Measurements from ENCODE around the gene DNAJC5G. TPM values are rescaled to one million over a fixed set of nuclear protein-coding genes. Genes with fewer than 3 reads are reported as not detected.

DNAJC5G gene
- total and polyA plus RNA-seq, 2 of the 13 experiments (the other 11 are each of a cell fraction or from before 2014, with no cell fraction given): 0.05 TPM; not detected in 1

GRCh38 chr2:27243391-27244130, 31.7 kb upstream of the DNAJC5G start (continued):
- TF ChIP-seq ATF6 (CRISPR knock-in tag; conservative IDR thresholded peaks at IDR 0.05): no peak
- no peak for TF ChIP-seq ZNF136 (CRISPR knock-in tag; IDR thresholded peaks at IDR 0.05; ENCODE audit: low read depth)
- TF ChIP-seq AHR (CRISPR knock-in tag; IDR thresholded peaks at IDR 0.05): no peak
- TF ChIP-seq, protein P1, sequence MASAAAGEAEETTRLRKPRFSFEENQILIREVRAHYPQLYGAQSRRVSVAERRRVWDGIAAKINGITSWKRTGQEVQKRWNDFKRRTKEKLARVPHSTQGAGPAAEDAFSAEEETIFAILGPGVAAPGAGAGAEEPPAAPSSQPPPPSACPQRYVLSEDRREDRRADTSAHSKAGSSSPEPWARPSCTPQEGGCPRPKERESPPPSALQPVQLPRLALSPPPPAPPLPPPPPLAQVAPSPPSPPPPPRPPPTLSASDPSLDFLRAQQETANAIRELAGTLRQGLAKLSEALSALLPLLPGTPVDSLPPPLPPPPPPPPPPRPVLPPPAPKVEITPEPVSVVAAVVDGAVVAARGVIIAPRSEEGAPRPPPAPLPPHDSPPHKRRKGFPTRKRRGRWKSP (CRISPR knock-in tag; IDR thresholded peaks at IDR 0.05): no peak
- TF ChIP-seq ZNF207 (IDR thresholded peaks at IDR 0.05; ENCODE audit: borderline replicate concordance): no peak

- no peak overlapping the region for H3K4me2 ChIP-seq (ENCODE audit: low read depth, low read length)
- no peaks in the 10 kb centered on the region for H4K20me1 ChIP-seq (ENCODE audit: insufficient read depth, low read length)
- H3K27me3 ChIP-seq (ENCODE audit: control insufficient read depth in 1 of 2, insufficient read depth in 2 of 2, low read length in 2 of 2): 0 out of 5 replicates have a peak, but pooled peaks cover 0 to 2% of the 10 kb centered on the region in 2 experiments
- no peak overlapping the region for H3K9ac ChIP-seq (ENCODE audit: insufficient read depth, low read depth, low read length)
- no peak for TF ChIP-seq THAP8 (CRISPR knock-in tag; IDR thresholded peaks at IDR 0.05; ENCODE audit: borderline replicate concordance)
- no peak for TF ChIP-seq FOXO1 (CRISPR knock-in tag; IDR thresholded peaks at IDR 0.05)
- no peak for TF ChIP-seq MYNN (CRISPR knock-in tag; IDR thresholded peaks at IDR 0.05; ENCODE audit: low read depth)
- TF ChIP-seq ZNF563 (CRISPR knock-in tag; IDR thresholded peaks at IDR 0.05): no peak
- TF ChIP-seq, protein P2, sequence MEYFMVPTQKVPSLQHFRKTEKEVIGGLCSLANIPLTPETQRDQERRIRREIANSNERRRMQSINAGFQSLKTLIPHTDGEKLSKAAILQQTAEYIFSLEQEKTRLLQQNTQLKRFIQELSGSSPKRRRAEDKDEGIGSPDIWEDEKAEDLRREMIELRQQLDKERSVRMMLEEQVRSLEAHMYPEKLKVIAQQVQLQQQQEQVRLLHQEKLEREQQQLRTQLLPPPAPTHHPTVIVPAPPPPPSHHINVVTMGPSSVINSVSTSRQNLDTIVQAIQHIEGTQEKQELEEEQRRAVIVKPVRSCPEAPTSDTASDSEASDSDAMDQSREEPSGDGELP (IDR thresholded peaks at IDR 0.05; ENCODE audit: borderline replicate concordance, low read depth): no peak
- TF ChIP-seq PHF20 (CRISPR knock-in tag; IDR thresholded peaks at IDR 0.05): no peak
- no peak for TF ChIP-seq ZBTB42 (CRISPR knock-in tag; IDR thresholded peaks at IDR 0.05)
- TF ChIP-seq, protein P3, sequence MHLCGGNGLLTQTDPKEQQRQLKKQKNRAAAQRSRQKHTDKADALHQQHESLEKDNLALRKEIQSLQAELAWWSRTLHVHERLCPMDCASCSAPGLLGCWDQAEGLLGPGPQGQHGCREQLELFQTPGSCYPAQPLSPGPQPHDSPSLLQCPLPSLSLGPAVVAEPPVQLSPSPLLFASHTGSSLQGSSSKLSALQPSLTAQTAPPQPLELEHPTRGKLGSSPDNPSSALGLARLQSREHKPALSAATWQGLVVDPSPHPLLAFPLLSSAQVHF (CRISPR knock-in tag; IDR thresholded peaks at IDR 0.05): no peak
- ChIA-PET POLR2A (interaction anchor here (0.8 kb wide), 1 partner anchor 21 kb away, joined by 3 read pairs; no protein-coding TSS in a partner anchor), CTCF (ENCODE audit: low intra/inter-chr PET ratio, low total read pairs) (no interaction called here)
- H3K36me3 ChIP-seq (replicated peaks in 1 of 2; ENCODE audit: control insufficient read depth in 1 of 2, insufficient read depth in 2 of 2, low read length in 2 of 2): peaks cover 33 to 44% of the 10 kb centered on the region in 2 experiments
- intact Hi-C loops (cut with micrococcal nuclease; ENCODE audit: unreplicated experiment) (no loop called here), in situ Hi-C loops (cut with HindIII; ENCODE audit: extremely low pct_ligation_motif_present, low pct_unique_long_range_greater_than_20kb) (no loop called here)
- H3K27ac ChIP-seq (ENCODE audit: extremely low read length, insufficient read depth, low read length): no peak overlapping the region
- FAIRE-seq (no peak), DNase-seq (ENCODE audit: low spot score) (no peak), ATAC-seq (no peak)
- H3K79me2 ChIP-seq (ENCODE audit: insufficient read depth, low read length): no peaks in the 10 kb centered on the region
- peaks cover 13% of the 10 kb centered on the region for H3K4me1 ChIP-seq (ENCODE audit: insufficient read depth, low read length)
- no peaks in the 10 kb centered on the region for H3K9me3 ChIP-seq (ENCODE audit: low read length)
- no peak overlapping the region for H2AFZ ChIP-seq (ENCODE audit: low read length)
- H3K4me3 ChIP-seq (replicated peaks in 1 of 3; ENCODE audit: insufficient read depth in 1 of 3, low read depth in 2 of 3, low read length in 3 of 3): no peak overlapping the region
- WGBS (ENCODE audit: low lambda C conversion rate): 93% methylated on average over 10 of the region's 10 CpGs
- BruUV-seq (replicated peaks): no TSS peak
Observed at GRCh38 chr2:27245116-27245515, 30.1 kb upstream of the DNAJC5G start.
